Mesendoderm (in vitro differentiated cells): Measurements from ENCODE around the gene ARHGAP32.

Experiments
- DNase-seq: peaks from one replicate; pipeline ENCODE4 v3.0.0; 2013
- H2AK5ac ChIP-seq: 2 replicates; pipeline ENCODE4 v1.6.1; 2013; ENCODE audit warnings: low read length, inconsistent platforms
- H2BK120ac ChIP-seq: 2 replicates; pipeline ENCODE4 v1.6.1; 2013; ENCODE audit warnings: low read depth, mild to moderate bottlenecking, low read length, moderate library complexity, mixed read lengths
- H2BK15ac ChIP-seq: replicated peaks from 2 replicates; pipeline ENCODE4 v1.6.1; 2013; ENCODE audit warnings: low read depth, mild to moderate bottlenecking, moderate library complexity
- H2BK5ac ChIP-seq: 2 replicates; pipeline ENCODE4 v1.6.1; 2013; ENCODE audit warnings: low read length, inconsistent platforms
- H3K18ac ChIP-seq: 2 replicates; pipeline ENCODE4 v1.6.1; 2013; ENCODE audit warnings: mild to moderate bottlenecking, low read length, mixed read lengths
- H3K23ac ChIP-seq: one replicate; pipeline ENCODE4 v1.6.1; 2013; ENCODE audit warnings: low read length
- H3K27ac ChIP-seq: 2 replicates; pipeline ENCODE4 v1.5.1; 2013; ENCODE audit warnings: low read depth, mild to moderate bottlenecking, inconsistent platforms, low read length, moderate library complexity
- H3K27me3 ChIP-seq: 2 replicates; pipeline ENCODE4 v1.6.1; 2013; ENCODE audit warnings: low read length, control low read depth, mild to moderate bottlenecking, inconsistent platforms; ENCODE audit not compliant: insufficient read depth, poor library complexity
- H3K36me3 ChIP-seq: 2 replicates; pipeline ENCODE4 v1.6.1; 2013; ENCODE audit warnings: low read length, inconsistent platforms; ENCODE audit not compliant: control insufficient read depth, insufficient read depth
- H3K4ac ChIP-seq: one replicate; pipeline ENCODE4 v1.6.1; 2013; ENCODE audit warnings: low read depth, mild to moderate bottlenecking, low read length, moderate library complexity
- H3K4me1 ChIP-seq: 2 replicates; pipeline ENCODE4 v1.6.1; 2013; ENCODE audit warnings: low read depth, low read length, inconsistent platforms; ENCODE audit not compliant: control insufficient read depth
- H3K4me2 ChIP-seq: 2 replicates; pipeline ENCODE4 v1.6.1; 2013; ENCODE audit warnings: low read length
- H3K4me3 ChIP-seq: 2 replicates; pipeline ENCODE4 v1.5.1; 2013; ENCODE audit warnings: mild to moderate bottlenecking, low read length
- H3K56ac ChIP-seq: one replicate; pipeline ENCODE4 v1.6.1; 2013; ENCODE audit warnings: low read length
- H3K79me1 ChIP-seq: 2 replicates; pipeline ENCODE4 v1.6.1; 2013; ENCODE audit warnings: low read length, inconsistent platforms
- H3K79me2 ChIP-seq: 2 replicates; pipeline ENCODE4 v1.6.1; 2013; ENCODE audit warnings: mild to moderate bottlenecking, low read length; ENCODE audit not compliant: control insufficient read depth, insufficient read depth
- H3K9ac ChIP-seq: 2 replicates; pipeline ENCODE4 v1.6.1; 2013; ENCODE audit warnings: low read length, inconsistent platforms
- H4K5ac ChIP-seq: one replicate; pipeline ENCODE4 v1.6.1; 2013; ENCODE audit warnings: low read length
- H4K8ac ChIP-seq: one replicate; pipeline ENCODE4 v1.6.1; 2013; ENCODE audit warnings: low read depth, mild to moderate bottlenecking, control low read depth, low read length, moderate library complexity
- WGBS: extraction: QIAGEN DNeasy Blood & Tissue Kit; methylation state at CpG from one replicate; pipeline ENCODE4 v1.1.7; 2013; ENCODE audit warnings: low lambda C conversion rate, missing lambda C conversion rate; ENCODE audit not compliant: insufficient coverage; ENCODE audit errors: extremely low coverage; 5-methylcytosine and 5-hydroxymethylcytosine counted together

ARHGAP32 gene

GRCh38 chr11:128957202-128957482 is 235.0 kb downstream of the ARHGAP32 start:
- H2BK120ac ChIP-seq: no peak overlapping the region
- no peaks in the 10 kb centered on the region for H3K27me3 ChIP-seq
- no peak overlapping the region for H3K18ac ChIP-seq
- H3K9ac ChIP-seq: no peak overlapping the region
- H3K23ac ChIP-seq: no peak overlapping the region
- no peak overlapping the region for H2BK15ac ChIP-seq
- H3K4ac ChIP-seq: no peak overlapping the region
- no peaks in the 10 kb centered on the region for H3K36me3 ChIP-seq
- no peak overlapping the region for H4K8ac ChIP-seq
- DNase-seq: no peak
- no peak overlapping the region for H4K5ac ChIP-seq
- H3K56ac ChIP-seq: no peak overlapping the region
- no peaks in the 10 kb centered on the region for H3K79me2 ChIP-seq
- H3K4me1 ChIP-seq: no peaks in the 10 kb centered on the region
- no peaks in the 10 kb centered on the region for H3K79me1 ChIP-seq
- no peak overlapping the region for H2AK5ac ChIP-seq
- H2BK5ac ChIP-seq: no peak overlapping the region
- no CpG with 5 or more reads among the region's 8 CpGs for WGBS
- H3K27ac ChIP-seq: no peak overlapping the region
- H3K4me3 ChIP-seq: no peak overlapping the region
- no peak overlapping the region for H3K4me2 ChIP-seq

DNA sequence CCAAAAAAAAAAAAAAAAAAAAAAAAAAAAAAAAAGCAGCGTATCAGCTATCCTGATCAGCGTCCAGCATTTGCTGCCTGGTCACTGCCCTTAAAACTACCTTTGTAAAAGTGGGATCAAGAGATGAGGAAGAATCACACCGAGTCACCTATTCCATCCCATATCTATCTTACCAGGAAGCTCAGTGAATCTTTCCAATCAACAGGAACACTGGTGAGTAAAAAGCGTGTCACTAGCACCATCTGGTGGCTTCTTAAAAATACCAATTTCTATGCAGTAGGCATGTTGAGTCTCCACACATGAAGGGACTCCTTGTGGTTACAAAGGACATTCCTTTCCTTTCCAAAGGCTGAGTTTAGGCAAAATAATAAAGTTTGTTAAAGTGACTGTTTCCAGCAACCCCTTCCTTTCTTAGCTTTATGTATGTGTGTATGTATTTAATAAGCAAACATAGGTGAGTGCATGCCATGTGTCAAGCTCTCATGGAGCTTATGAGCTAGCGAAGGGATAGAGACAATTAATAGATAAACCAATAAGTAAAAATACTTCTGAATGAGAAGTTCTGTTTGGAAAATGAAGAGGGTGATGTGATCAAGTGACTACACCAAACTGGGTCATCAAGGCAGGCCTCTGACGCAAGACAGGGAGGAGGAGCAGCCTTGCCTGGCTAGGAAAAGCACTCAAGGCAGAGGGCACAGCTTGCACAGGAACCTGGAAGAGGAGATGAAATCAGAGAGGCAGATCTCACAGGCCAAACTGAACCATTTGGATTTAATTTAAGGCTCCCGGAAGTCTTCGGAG is 235.5 kb downstream of the ARHGAP32 start:
- Histone ChIP-seq H3K4ac (no peak overlapping the region), H3K18ac (no peak overlapping the region), H2BK5ac (no peak overlapping the region), H3K23ac (no peak overlapping the region), H3K79me1 (no peaks in the 10 kb centered on the region), H2BK15ac (no peak overlapping the region), H4K8ac (no peak overlapping the region), H3K36me3 (no peaks in the 10 kb centered on the region), H3K56ac (no peak overlapping the region), H4K5ac (no peak overlapping the region), H3K27ac (no peak overlapping the region), H2AK5ac (no peak overlapping the region), H3K4me2 (no peak overlapping the region), H3K27me3 (no peaks in the 10 kb centered on the region), H3K79me2 (no peaks in the 10 kb centered on the region), H3K4me1 (no peaks in the 10 kb centered on the region), H3K4me3 (no peak overlapping the region), H2BK120ac (no peak overlapping the region), H3K9ac (no peak overlapping the region)
- no CpG with 5 or more reads among the region's 8 CpGs for WGBS
- peak; percentile 89 for DNase-seq

DNA sequence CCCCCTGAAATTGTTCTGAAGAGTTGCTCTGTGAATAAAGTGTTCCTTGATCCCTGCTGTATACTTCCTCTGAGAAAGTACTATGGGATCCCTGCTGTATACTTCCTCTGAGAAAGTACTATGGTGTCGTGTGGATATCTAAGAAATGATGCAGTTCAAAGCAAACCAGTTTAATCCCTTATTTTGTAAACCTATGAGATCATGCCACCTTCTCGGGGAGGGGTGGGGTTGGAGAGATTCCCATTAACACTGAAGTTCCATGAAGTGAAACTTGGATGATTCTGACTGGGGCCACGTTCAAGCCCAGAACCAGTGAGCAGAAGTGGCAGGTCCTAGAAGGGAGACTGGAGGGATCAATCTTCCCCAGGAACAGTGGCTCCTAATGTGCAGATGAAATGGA is 236.5 kb downstream of the ARHGAP32 start:
- no peak overlapping the region for H2BK5ac ChIP-seq
- no peak overlapping the region for H3K4me3 ChIP-seq
- no peaks in the 10 kb centered on the region for H3K4me1 ChIP-seq
- H3K23ac ChIP-seq: no peak overlapping the region
- no peaks in the 10 kb centered on the region for H3K27me3 ChIP-seq
- no peak for DNase-seq
- H3K27ac ChIP-seq: no peak overlapping the region
- no peaks in the 10 kb centered on the region for H3K36me3 ChIP-seq
- H4K5ac ChIP-seq: no peak overlapping the region
- no peak overlapping the region for H4K8ac ChIP-seq
- no peaks in the 10 kb centered on the region for H3K79me2 ChIP-seq
- H3K18ac ChIP-seq: no peak overlapping the region
- H3K79me1 ChIP-seq: no peaks in the 10 kb centered on the region
- no peak overlapping the region for H3K4ac ChIP-seq
- no CpG with 5 or more reads among the region's 3 CpGs for WGBS
- H3K56ac ChIP-seq: no peak overlapping the region
- H2BK15ac ChIP-seq: no peak overlapping the region
- H3K4me2 ChIP-seq: no peak overlapping the region
- H2BK120ac ChIP-seq: no peak overlapping the region
- no peak overlapping the region for H2AK5ac ChIP-seq
- H3K9ac ChIP-seq: no peak overlapping the region

DNA sequence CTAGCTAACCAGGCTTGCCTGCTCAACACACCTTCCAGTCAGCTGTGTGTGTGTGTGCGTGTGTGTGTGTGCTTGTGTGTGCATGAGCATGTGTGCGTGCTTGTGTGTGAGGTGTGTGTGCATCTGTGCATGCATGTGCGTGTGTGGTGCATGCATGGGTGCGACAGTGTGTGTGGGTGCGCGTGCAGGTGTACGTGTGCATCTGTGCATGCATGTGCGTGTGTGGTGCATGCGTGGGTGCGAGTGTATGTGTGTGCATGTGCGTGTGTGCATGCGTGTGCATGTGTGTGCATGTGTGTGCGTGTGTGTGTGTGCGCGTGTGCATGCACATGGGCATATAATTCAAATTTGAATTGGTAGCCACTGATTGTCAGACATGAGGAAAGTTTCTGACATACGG is 239.0 kb downstream of the ARHGAP32 start:
- Histone ChIP-seq H3K56ac (no peak overlapping the region), H3K4me1 (no peaks in the 10 kb centered on the region), H4K8ac (no peak overlapping the region), H3K4ac (no peak overlapping the region), H3K23ac (no peak overlapping the region), H3K9ac (no peak overlapping the region), H3K27me3 (no peaks in the 10 kb centered on the region), H2BK15ac (no peak overlapping the region), H3K4me2 (no peak overlapping the region), H3K79me1 (no peaks in the 10 kb centered on the region), H2AK5ac (no peak overlapping the region), H2BK120ac (no peak overlapping the region), H4K5ac (no peak overlapping the region), H3K27ac (no peak overlapping the region), H3K18ac (no peak overlapping the region), H3K79me2 (no peaks in the 10 kb centered on the region), H3K36me3 (no peaks in the 10 kb centered on the region), H3K4me3 (no peak overlapping the region), H2BK5ac (no peak overlapping the region)
- DNase-seq: no peak
- no CpG with 5 or more reads among the region's 16 CpGs for WGBS

DNA sequence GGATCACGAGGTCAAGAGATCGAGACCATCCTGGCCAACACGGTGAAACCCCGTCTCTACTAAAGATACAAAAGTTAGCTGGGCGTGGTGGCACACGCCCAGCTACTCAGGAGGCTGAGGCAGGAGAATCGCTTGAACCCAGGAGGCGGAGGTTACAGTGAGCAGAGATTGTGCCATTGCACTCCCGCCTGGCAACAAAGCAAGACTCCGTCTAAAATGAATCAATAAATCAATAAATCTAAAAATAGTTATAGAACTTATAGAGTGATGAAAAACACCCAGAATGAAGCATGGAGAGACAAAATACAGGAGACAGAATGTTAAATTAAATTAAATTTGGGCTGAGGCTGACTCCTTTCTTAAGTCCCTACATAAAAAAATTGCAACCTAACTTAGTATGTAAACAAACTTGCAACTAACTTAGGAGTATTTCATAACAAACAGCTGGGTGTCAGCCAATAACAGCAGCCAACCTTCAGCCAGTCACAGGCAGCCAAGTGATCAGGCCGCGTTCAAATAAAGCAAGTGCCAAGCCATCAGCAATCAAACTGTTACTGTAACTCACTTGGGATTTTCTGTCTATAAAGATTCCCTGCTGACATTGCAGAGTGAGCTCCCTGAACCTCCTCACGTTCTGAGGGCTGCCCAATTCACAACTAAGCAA is 242.2 kb downstream of the ARHGAP32 start:
- WGBS: no CpG with 5 or more reads among the region's 13 CpGs
- Histone ChIP-seq H3K27ac (no peak overlapping the region), H3K4me1 (no peaks in the 10 kb centered on the region), H2BK120ac (no peak overlapping the region), H3K4ac (no peak overlapping the region), H2AK5ac (no peak overlapping the region), H3K79me2 (no peaks in the 10 kb centered on the region), H3K4me3 (no peak overlapping the region), H3K79me1 (no peaks in the 10 kb centered on the region), H4K8ac (no peak overlapping the region), H4K5ac (no peak overlapping the region), H3K36me3 (no peaks in the 10 kb centered on the region), H3K56ac (no peak overlapping the region), H3K9ac (no peak overlapping the region), H2BK5ac (no peak overlapping the region), H3K18ac (no peak overlapping the region), H3K4me2 (no peak overlapping the region), H3K27me3 (no peaks in the 10 kb centered on the region), H3K23ac (no peak overlapping the region), H2BK15ac (no peak overlapping the region)
- DNase-seq: no peak

DNA sequence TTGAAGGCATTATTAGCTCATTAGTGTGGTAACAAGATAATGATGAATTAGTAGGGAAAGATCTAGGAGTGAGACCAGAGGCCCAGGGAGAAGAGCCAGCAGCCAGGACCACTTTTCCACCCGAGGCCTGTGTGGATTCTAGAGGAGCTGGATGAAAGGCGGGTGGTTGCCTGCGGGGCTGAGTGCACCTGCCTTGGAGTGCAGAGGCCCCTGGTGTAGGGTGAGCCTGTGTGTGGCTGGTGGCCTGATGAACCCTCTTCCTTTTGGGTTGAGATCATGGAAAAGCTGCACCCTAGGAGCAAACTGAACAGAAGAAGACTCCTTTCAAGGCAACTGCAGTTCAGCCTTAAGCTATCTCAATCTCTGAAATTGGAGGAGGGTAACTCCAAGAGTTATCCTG is 243.5 kb downstream of the ARHGAP32 start:
- Histone ChIP-seq H4K8ac (no peak overlapping the region), H3K4me1 (no peaks in the 10 kb centered on the region), H3K4ac (no peak overlapping the region), H2AK5ac (no peak overlapping the region), H3K27ac (no peak overlapping the region), H3K36me3 (no peaks in the 10 kb centered on the region), H3K9ac (no peak overlapping the region), H3K79me1 (no peaks in the 10 kb centered on the region), H2BK5ac (no peak overlapping the region), H4K5ac (no peak overlapping the region), H3K23ac (no peak overlapping the region), H2BK15ac (no peak overlapping the region), H3K18ac (no peak overlapping the region), H3K56ac (no peak overlapping the region), H3K27me3 (no peaks in the 10 kb centered on the region), H3K79me2 (no peaks in the 10 kb centered on the region), H2BK120ac (no peak overlapping the region), H3K4me3 (no peak overlapping the region), H3K4me2 (no peak overlapping the region)
- no CpG with 5 or more reads among the region's 3 CpGs for WGBS
- DNase-seq: peak; percentile 37
